ENCODE data around the gene UBE2B.

UBE2B gene

GRCh38 chr5:134436523-134437339, 65.4 kb downstream of the UBE2B start:
- H3K27me3 Mint-ChIP-seq = peaks cover 13% of the 10 kb centered on the region
- CTCF ChIA-PET = interaction anchor here (0.6 to 1.9 kb wide), 3 partner anchors 19 to 91 kb away, joined by 3 to 8 read pairs (median 3); no protein-coding TSS in a partner anchor

DNA sequence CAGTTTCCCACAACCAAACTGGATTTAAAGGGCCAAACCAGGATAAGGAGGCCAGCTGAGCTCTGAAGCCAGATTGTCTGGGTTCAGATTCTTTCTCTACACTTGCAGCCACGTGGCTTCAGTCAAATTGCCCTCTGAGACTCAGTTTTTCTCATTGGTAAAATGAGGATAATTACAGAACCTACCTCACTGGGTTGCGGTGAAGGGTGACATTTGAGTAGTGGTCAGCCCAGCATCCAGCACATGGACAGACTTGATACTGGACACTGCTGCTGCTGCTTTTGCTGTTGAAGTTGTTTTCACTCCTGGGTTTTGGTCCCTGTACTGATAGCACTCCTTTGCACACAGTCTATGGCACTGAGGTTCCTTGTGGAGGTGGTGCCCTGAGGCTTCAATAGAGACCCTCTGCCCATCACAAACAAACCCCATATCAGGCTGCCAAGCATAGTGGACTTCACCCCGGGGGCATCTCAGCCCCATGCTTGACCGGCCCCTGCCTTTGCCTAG, 66.0 kb downstream of the UBE2B start:
- DNase-seq = no peak
- Mint-ChIP-seq H3K4me1 (peaks cover 19% of the 10 kb centered on the region), H3K4me3 (no peak overlapping the region), H3K27ac (no peak overlapping the region), H3K36me3 (no peaks in the 10 kb centered on the region), H3K9me3 (no peaks in the 10 kb centered on the region), H3K27me3 (peaks cover 12% of the 10 kb centered on the region)
- CTCF ChIA-PET = interaction anchor here (0.6 to 1.9 kb wide), 2 partner anchors 74 to 90 kb away, joined by 3 to 8 read pairs; no protein-coding TSS in a partner anchor

More at GRCh38 chr5:134436523-134437339, 65.4 kb downstream of the UBE2B start:
- H3K36me3 Mint-ChIP-seq = no peaks in the 10 kb centered on the region
- no peak overlapping the region for H3K4me3 Mint-ChIP-seq
- H3K4me1 Mint-ChIP-seq = peaks cover 19% of the 10 kb centered on the region
- peak overlapping the region; percentile 1 for H3K27ac Mint-ChIP-seq
- H3K9me3 Mint-ChIP-seq = no peaks in the 10 kb centered on the region
- peak; percentile 76 for DNase-seq

DNA sequence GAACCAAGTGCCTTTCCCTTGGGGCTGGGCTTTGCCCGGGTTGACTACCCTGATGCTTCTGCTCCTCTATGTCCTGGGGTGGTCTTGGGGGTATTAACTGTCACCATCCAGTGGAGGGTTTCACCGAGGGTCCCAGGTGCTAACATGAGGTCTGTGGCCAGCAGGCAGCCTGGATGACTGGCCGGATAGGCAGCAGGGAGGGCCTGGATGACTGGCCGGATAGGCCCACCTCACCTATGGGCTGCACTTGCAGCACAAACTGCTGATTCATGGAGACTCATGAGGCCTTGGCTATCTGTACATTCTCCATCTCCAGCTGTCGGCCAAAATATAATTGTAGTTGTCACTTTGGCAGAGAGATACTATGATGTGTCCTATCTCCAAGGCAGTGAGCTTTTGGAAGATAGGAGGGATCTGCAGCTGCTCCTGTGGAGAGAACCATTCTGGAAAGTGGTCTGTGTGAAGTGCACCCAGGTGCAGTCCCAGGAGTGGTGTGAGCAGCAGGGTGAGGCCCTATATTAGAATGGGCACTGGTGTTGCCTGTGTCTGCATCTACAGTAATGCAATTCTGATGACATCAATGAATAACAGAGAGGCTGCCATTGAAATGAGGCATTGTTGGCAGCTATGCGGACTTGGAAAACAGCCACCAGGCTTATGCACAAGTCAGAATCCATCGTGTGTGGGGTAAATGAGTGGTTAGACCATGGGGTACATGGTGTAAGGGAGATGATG, 66.6 kb downstream of the UBE2B start:
- Mint-ChIP-seq H3K4me3 (no peak overlapping the region), H3K36me3 (no peaks in the 10 kb centered on the region), H3K27ac (no peak overlapping the region), H3K4me1 (peaks cover 15% of the 10 kb centered on the region), H3K9me3 (no peaks in the 10 kb centered on the region), H3K27me3 (peaks cover 8% of the 10 kb centered on the region)
- DNase-seq = no peak
- CTCF ChIA-PET = interaction anchor here (0.6 to 1.9 kb wide), 2 partner anchors 73 to 90 kb away, joined by 3 to 8 read pairs; no protein-coding TSS in a partner anchor

DNA sequence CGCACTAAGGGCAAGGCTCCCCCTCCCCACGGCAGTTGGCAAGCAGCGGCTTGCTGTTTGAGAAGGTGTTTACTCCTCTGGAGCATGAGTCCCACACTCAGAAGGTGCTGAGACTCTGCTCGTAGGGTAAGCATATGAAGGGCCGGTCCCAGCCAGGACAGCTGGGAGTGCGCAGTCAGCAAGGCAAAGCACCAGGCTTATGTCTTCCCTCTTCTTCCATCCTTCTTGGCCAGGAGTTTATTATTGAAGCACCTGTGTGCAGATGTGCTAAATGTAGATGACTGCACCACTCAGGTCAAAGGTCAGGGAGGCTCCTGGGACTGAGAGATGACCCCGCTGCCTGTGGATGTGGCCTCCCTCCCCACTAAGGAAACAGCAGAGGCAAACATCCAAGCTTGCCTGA, 67.4 kb downstream of the UBE2B start:
- Mint-ChIP-seq H3K4me3 (no peak overlapping the region), H3K4me1 (peaks cover 15% of the 10 kb centered on the region), H3K27me3 (peaks cover 10% of the 10 kb centered on the region), H3K36me3 (no peaks in the 10 kb centered on the region), H3K9me3 (no peaks in the 10 kb centered on the region), H3K27ac (no peak overlapping the region)
- DNase-seq = no peak
- CTCF ChIA-PET = no interaction called here

DNA sequence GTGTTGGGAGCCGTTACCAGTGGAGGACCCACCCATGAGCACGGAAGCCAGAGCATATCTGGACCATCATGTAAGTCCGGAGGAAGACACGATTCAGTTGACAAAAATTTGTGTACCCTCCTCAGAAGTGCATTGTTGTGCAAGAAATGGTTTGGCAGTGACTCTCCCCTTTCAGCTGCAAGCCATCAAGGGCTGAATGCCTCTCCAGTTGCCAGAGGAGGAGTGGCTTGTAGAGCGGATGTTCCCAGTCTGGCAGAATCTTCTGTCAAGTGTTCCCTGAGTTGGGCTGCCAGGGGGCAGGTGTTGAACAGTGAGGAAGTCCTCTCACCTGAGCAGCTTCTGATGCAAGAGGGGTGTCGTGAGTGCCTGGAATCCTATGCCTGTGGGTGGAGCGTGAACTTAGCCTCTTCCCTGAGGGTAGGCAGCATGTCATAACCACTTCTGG, 67.9 kb downstream of the UBE2B start:
- Mint-ChIP-seq H3K36me3 (no peaks in the 10 kb centered on the region), H3K9me3 (no peaks in the 10 kb centered on the region), H3K4me3 (no peak overlapping the region), H3K27me3 (peaks cover 12% of the 10 kb centered on the region), H3K4me1 (peaks cover 15% of the 10 kb centered on the region), H3K27ac (no peak overlapping the region)
- DNase-seq = no peak
- CTCF ChIA-PET = no interaction called here

DNA sequence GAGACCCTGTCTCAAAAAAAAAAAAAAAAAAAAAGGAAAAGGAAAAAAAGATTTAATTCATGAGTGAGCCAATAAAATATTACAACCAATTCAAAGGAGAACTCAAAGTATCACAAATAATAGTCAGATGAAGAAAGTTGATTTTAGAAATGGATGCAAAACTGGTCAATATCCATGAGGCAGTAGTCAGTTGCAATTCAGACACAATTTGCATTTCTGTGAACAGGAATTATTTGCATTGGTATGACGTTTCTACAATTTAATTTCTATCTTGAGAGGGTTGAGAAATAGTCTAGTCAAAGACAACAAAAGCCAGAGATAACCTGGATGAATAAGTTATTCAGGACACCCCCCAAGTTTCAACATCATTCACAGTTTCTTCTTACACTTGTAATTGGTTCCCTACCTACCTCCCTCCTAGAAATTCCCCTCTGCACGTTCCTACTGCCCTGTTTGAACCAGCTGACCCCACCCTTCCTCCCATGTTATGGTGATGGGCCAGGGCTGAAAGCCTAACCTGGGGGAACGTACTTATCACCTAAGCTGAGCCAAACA, 68.9 kb downstream of the UBE2B start:
- H3K27me3 Mint-ChIP-seq = peaks cover 12% of the 10 kb centered on the region
- no peak overlapping the region for H3K4me3 Mint-ChIP-seq
- no peak overlapping the region for H3K27ac Mint-ChIP-seq
- DNase-seq = no peak
- peaks cover 15% of the 10 kb centered on the region for H3K4me1 Mint-ChIP-seq
- H3K36me3 Mint-ChIP-seq = no peaks in the 10 kb centered on the region
- H3K9me3 Mint-ChIP-seq = no peaks in the 10 kb centered on the region
- CTCF ChIA-PET = no interaction called here
